Suprapubic skin (tissue), 3 donors: ENCODE results near the gene LEFTY1.

ENCODE experiments used
- POLR2A ChIP-seq, 2 donors: fragments of 450-650 bp; IDR thresholded peaks; one replicate each; pipeline ENCODE4 v1.6.1; 2017; ENCODE audit warnings: antibody characterized with exemption in 2 of 2, mild to moderate bottlenecking in 2 of 2, moderate library complexity in 2 of 2
- TF ChIP-seq, protein P1 (sequence below), 2 donors: fragments of 200-600 bp in 1 of 2; fragments of 450-650 bp in 1 of 2; sonication (generic) in 1 of 2; IDR thresholded peaks; one replicate each; pipeline ENCODE4 v1.5.1; 2016 to 2019; ENCODE audit warnings: antibody characterized with exemption in 2 of 2, mild to moderate bottlenecking in 1 of 2, moderate library complexity in 1 of 2

DNA sequence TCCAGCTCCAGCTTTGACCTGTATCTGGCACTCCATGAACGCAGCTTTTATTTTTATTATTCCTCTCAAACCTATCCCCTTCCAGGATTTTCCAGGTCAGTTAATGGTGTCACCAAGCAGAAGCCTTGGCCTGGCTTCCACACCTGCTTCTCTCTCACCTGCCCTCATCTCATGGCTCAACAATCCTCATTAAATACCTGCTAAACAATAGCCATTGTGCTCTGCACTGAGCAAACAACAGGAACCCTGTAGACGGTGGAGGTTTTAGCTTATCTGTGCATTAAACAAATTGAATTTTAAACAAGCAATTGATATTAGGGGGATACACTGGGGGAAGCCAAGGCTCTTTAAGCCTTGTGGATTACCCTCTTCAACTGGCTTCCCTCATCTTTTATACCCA, 19.8 kb upstream of the LEFTY1 start:
- TF ChIP-seq, protein P1, sequence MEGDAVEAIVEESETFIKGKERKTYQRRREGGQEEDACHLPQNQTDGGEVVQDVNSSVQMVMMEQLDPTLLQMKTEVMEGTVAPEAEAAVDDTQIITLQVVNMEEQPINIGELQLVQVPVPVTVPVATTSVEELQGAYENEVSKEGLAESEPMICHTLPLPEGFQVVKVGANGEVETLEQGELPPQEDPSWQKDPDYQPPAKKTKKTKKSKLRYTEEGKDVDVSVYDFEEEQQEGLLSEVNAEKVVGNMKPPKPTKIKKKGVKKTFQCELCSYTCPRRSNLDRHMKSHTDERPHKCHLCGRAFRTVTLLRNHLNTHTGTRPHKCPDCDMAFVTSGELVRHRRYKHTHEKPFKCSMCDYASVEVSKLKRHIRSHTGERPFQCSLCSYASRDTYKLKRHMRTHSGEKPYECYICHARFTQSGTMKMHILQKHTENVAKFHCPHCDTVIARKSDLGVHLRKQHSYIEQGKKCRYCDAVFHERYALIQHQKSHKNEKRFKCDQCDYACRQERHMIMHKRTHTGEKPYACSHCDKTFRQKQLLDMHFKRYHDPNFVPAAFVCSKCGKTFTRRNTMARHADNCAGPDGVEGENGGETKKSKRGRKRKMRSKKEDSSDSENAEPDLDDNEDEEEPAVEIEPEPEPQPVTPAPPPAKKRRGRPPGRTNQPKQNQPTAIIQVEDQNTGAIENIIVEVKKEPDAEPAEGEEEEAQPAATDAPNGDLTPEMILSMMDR (IDR thresholded peaks at IDR 0.05) = no peak
- TF ChIP-seq POLR2A (IDR thresholded peaks at IDR 0.05) = no peak
